Superior temporal gyrus (tissue), 1 donor: ENCODE results near the gene ABCA5.
A peak's percentile ranks its signal among the peaks of the same experiment; 100 is the strongest.

Experiments
- DNase-seq: peaks from one replicate; pipeline ENCODE4 v3.0.0-alpha.2; 2016; ENCODE audit errors: extremely low spot score

The ABCA5 gene

GRCh38 chr17:69268543-69269014, 58.4 kb downstream of the ABCA5 start:
- no peak for DNase-seq

- DNase-seq, result no peak
Measured at GRCh38 chr17:69267219-69267618, 59.7 kb downstream of the ABCA5 start.

GRCh38 chr17:69265873-69266272, 61.1 kb downstream of the ABCA5 start:
- no peak for DNase-seq

GRCh38 chr17:69254187-69254586, 72.7 kb downstream of the ABCA5 start:
- DNase-seq, result no peak

- DNase-seq, result no peak
Measured at GRCh38 chr17:69250641-69251040, 76.3 kb downstream of the ABCA5 start.

- peak; percentile 94 for DNase-seq
Measured at GRCh38 chr17:69246726-69247375, 80.1 kb downstream of the ABCA5 start.

GRCh38 chr17:69246202-69246601, 80.7 kb downstream of the ABCA5 start:
- no peak for DNase-seq

- DNase-seq, result no peak
Measured at GRCh38 chr17:69245617-69246016, 81.3 kb downstream of the ABCA5 start.

- no peak for DNase-seq
Measured at GRCh38 chr17:69239611-69240600, 87.0 kb downstream of the ABCA5 start.

GRCh38 chr17:69236946-69237345, 90.0 kb downstream of the ABCA5 start:
- no peak for DNase-seq

GRCh38 chr17:69236464-69236863, 90.5 kb downstream of the ABCA5 start:
- no peak for DNase-seq

GRCh38 chr17:69235338-69236058, 91.4 kb downstream of the ABCA5 start:
- peak; percentile 96 for DNase-seq

- DNase-seq, result no peak
Measured at GRCh38 chr17:69232650-69233049, 94.3 kb downstream of the ABCA5 start.

GRCh38 chr17:69231521-69231920, 95.4 kb downstream of the ABCA5 start:
- no peak for DNase-seq

GRCh38 chr17:69230939-69231338, 96.0 kb downstream of the ABCA5 start:
- DNase-seq, result no peak

GRCh38 chr17:69228576-69228975, 98.4 kb downstream of the ABCA5 start, which contains the start of gene ABCA10:
Gene ABCA10 (minus strand): TSS chr17:69228824. CDS start chr17:69225358, 3,466 bp downstream.
- no peak for DNase-seq

GRCh38 chr17:69228018-69228417, 98.9 kb downstream of the ABCA5 start:
- no peak for DNase-seq

- DNase-seq, result no peak
Measured at GRCh38 chr17:69227541-69227940, 99.4 kb downstream of the ABCA5 start.

- no peak for DNase-seq
Measured at GRCh38 chr17:69223809-69224208, 103.1 kb downstream of the ABCA5 start.

- no peak for DNase-seq
Measured at GRCh38 chr17:69222707-69223258, 104.2 kb downstream of the ABCA5 start.

GRCh38 chr17:69220098-69220497, 106.8 kb downstream of the ABCA5 start:
- no peak for DNase-seq

- no peak for DNase-seq
Measured at GRCh38 chr17:69218986-69219385, 107.9 kb downstream of the ABCA5 start.
